ENCODE data around the gene PHLPP1.

PHLPP1 gene

GRCh38 chr18:62710417-62710816, 4.9 kb upstream of the PHLPP1 start:
- peaks cover 5% of the 10 kb centered on the region for H3K4me1 Mint-ChIP-seq (ENCODE audit: low read depth)
- no peaks in the 10 kb centered on the region for H3K36me3 Mint-ChIP-seq (ENCODE audit: low read depth)
- H3K27ac Mint-ChIP-seq = no peak overlapping the region
- H3K4me3 Mint-ChIP-seq = no peak overlapping the region
- intact Hi-C loops (cut with micrococcal nuclease) = loop anchor here (10.0 kb wide), 2 partner anchors 126 to 1264 kb away; partner anchors contain the start of gene SERPINB8
- no peaks in the 10 kb centered on the region for H3K27me3 Mint-ChIP-seq
- H3K9me3 Mint-ChIP-seq = no peaks in the 10 kb centered on the region

DNA sequence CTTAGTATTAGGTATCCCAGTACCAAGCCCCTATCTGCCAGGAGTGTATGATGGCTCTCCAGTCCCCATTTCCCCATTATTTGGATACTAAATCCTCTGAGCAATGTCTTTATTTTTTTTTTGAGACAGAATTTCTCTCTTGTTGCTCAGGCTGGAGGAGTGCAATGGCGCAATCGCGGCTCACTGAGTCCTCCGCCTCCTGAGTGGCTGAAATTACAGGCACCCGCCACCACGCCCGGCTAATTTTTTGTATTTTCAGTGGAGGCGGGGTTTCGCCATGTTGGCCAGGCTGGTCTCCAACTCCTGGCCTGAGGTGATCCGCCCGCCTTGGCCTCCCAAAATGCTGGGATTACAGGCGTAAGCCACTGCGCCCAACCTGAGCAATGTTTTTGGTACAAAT, 3.6 kb upstream of the PHLPP1 start:
- Mint-ChIP-seq H3K27me3 (no peaks in the 10 kb centered on the region), H3K36me3 (ENCODE audit: low read depth) (no peaks in the 10 kb centered on the region), H3K4me3 (no peak overlapping the region), H3K27ac (no peak overlapping the region), H3K4me1 (ENCODE audit: low read depth) (peaks cover 5% of the 10 kb centered on the region), H3K9me3 (no peaks in the 10 kb centered on the region)
- intact Hi-C loops (cut with micrococcal nuclease) = loop anchor here (10.0 kb wide), 2 partner anchors 127 to 1263 kb away; partner anchors contain the start of gene SERPINB8

DNA sequence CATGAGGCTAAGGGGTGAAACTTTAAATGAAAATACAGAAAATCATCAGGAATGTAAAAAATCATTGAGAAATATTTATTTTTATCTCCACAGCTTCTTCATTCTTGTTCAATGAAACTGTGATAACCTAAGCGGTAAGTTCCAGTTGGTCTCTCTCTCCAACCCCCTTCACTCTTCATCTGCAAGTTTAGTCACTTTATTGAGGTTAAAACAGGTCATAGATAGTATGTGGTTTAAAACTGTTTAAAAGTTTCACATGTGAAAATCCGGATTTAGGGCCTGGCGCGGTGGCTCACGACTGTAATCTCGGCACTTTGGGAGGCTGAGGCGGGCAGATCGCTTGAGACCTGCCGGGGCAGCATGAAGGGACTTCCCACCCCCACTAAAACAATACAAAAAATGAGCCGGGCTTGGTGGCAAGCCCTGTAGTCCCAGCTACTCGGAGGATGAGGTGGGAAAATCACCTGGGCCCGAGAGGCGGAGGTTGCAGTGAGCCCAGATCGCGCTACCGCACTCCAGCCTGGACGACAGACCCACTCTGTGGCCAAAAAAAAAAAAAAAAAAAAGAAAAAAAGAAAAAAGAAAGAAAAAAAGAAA, 1.6 kb upstream of the PHLPP1 start:
- peaks cover 1% of the 10 kb centered on the region for H3K27me3 Mint-ChIP-seq
- H3K4me3 Mint-ChIP-seq = no peak overlapping the region
- no peaks in the 10 kb centered on the region for H3K36me3 Mint-ChIP-seq (ENCODE audit: low read depth)
- no peaks in the 10 kb centered on the region for H3K9me3 Mint-ChIP-seq
- no peak overlapping the region for H3K27ac Mint-ChIP-seq
- intact Hi-C loops (cut with micrococcal nuclease) = loop anchor here (1.0 to 10.0 kb wide), 3 partner anchors 129 to 1261 kb away; partner anchors contain the start of gene SERPINB8
- H3K4me1 Mint-ChIP-seq (ENCODE audit: low read depth) = peaks cover 16% of the 10 kb centered on the region

GRCh38 chr18:62714671-62715435, 488 bp upstream of the PHLPP1 start:
- intact Hi-C loops (cut with micrococcal nuclease) = loop anchor here (1.0 to 10.0 kb wide), 6 partner anchors 100 to 1260 kb away; partner anchors contain the start of genes PIGN, RELCH and SERPINB8
- H3K27ac Mint-ChIP-seq = peak overlapping the region; percentile 81
- H3K27me3 Mint-ChIP-seq = peaks cover 1% of the 10 kb centered on the region
- peaks cover 27% of the 10 kb centered on the region for H3K4me1 Mint-ChIP-seq (ENCODE audit: low read depth)
- no peaks in the 10 kb centered on the region for H3K36me3 Mint-ChIP-seq (ENCODE audit: low read depth)
- H3K9me3 Mint-ChIP-seq = no peaks in the 10 kb centered on the region
- peak overlapping the region; percentile 75 for H3K4me3 Mint-ChIP-seq

- H3K4me3 Mint-ChIP-seq = peak overlapping the region; percentile 77
- peaks cover 1% of the 10 kb centered on the region for H3K27me3 Mint-ChIP-seq
- H3K27ac Mint-ChIP-seq = peak overlapping the region; percentile 81
- H3K36me3 Mint-ChIP-seq (ENCODE audit: low read depth) = no peaks in the 10 kb centered on the region
- peaks cover 27% of the 10 kb centered on the region for H3K4me1 Mint-ChIP-seq (ENCODE audit: low read depth)
- intact Hi-C loops (cut with micrococcal nuclease) = loop anchor here (1.0 to 10.0 kb wide), 5 partner anchors 99 to 1259 kb away; partner anchors contain the start of genes PIGN, RELCH and SERPINB8
- H3K9me3 Mint-ChIP-seq = no peaks in the 10 kb centered on the region
Measured at GRCh38 chr18:62715759-62716615, 646 bp downstream of the PHLPP1 start.

GRCh38 chr18:62716619-62717168, 1.4 kb downstream of the PHLPP1 start:
- Mint-ChIP-seq H3K27ac (peak overlapping the region; percentile 81), H3K4me3 (peak overlapping the region; percentile 71), H3K27me3 (peaks cover 1% of the 10 kb centered on the region), H3K36me3 (ENCODE audit: low read depth) (no peaks in the 10 kb centered on the region), H3K9me3 (no peaks in the 10 kb centered on the region), H3K4me1 (ENCODE audit: low read depth) (peaks cover 31% of the 10 kb centered on the region)
- intact Hi-C loops (cut with micrococcal nuclease) = loop anchor here (5.0 to 10.0 kb wide), 3 partner anchors 132 to 1258 kb away; partner anchors contain the start of genes PIGN, RELCH and SERPINB8

DNA sequence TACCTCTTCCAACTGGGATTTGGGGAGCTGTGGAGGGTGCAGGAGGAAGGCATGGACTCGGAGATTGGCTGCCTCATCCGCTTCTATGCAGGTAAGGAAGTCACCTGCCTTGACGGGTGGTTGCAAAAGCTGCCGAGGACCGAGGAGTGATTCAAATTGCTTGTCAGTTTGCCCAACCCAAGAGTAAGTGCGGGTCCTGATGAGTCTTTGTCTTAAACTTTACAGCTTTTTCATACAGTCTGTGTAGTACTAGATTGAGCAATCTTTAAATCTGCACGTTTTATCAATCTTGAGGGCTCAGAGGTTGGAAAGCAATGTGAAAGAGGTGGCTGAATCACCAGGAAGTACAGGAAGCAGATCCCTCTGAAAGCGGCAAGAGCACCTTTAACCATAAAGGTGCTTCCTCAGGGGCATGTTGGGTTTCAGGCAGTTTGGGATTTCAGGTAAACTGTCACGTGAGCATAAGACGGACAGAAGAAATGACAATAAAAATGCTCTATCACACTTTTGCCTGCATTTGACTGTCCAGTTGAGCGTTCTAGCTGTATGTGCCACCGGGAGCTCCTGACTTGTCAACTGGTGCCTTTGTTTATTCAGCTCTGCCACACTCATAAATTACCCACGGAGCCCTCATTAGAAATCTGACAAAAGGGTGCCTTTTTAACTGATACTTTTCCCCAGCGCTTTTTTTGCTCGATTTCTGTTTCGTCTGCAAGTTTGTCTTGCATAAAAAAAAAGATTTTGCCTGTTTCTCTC, 2.0 kb downstream of the PHLPP1 start:
- Mint-ChIP-seq H3K4me3 (peak overlapping the region; percentile 71), H3K27ac (peak overlapping the region; percentile 81), H3K4me1 (ENCODE audit: low read depth) (peaks cover 31% of the 10 kb centered on the region), H3K36me3 (ENCODE audit: low read depth) (no peaks in the 10 kb centered on the region), H3K27me3 (peaks cover 1% of the 10 kb centered on the region), H3K9me3 (no peaks in the 10 kb centered on the region)
- intact Hi-C loops (cut with micrococcal nuclease) = loop anchor here (5.0 to 10.0 kb wide), 3 partner anchors 133 to 1257 kb away; partner anchors contain the start of genes PIGN, RELCH and SERPINB8

DNA sequence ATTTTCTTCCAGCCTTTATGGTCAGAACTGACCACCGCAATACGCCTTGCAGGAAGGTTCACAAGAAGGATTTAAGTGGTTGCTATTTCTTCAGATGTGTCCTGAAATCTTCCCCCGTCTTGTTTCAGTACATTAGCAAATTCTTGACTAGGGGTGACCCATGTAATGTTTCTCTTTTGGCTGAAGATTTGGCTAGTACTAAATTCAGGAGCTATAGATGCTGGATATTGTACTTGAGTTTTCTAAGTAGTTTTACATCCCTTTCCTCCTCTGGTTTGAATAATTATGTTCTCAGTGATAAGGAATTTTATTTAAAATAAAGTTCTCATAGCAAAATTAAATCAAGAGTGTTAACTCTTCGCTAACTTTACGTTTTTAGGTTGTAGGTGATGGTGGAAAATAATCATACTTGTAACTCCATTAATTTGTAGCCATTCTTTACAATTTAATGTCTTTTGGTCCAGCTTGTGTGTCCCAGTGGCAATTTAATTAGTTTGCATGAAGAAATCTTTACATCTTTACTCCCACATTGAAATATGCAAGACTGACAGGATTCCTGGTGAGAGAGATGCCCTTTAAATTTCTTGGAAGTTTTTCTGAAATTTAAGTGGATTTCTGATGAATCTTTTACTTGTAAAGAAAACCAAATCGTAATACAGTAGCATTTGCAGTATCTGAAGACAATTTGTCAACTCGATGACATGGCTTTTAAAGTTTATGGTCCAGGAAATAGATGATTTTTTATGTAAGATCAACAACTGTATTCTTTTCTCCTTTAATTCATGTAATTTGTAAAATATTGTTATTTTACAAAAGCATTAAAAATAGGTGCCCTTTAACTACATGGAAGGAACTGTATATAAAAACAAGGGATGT, 2.8 kb downstream of the PHLPP1 start:
- no peaks in the 10 kb centered on the region for H3K9me3 Mint-ChIP-seq
- intact Hi-C loops (cut with micrococcal nuclease) = loop anchor here (2.0 to 10.0 kb wide), 4 partner anchors 133 to 1257 kb away; partner anchors contain the start of genes PIGN, RELCH and SERPINB8
- H3K4me1 Mint-ChIP-seq (ENCODE audit: low read depth) = peaks cover 31% of the 10 kb centered on the region
- H3K36me3 Mint-ChIP-seq (ENCODE audit: low read depth) = no peaks in the 10 kb centered on the region
- H3K27me3 Mint-ChIP-seq = peaks cover 1% of the 10 kb centered on the region
- no peak overlapping the region for H3K27ac Mint-ChIP-seq
- peak overlapping the region; percentile 71 for H3K4me3 Mint-ChIP-seq

DNA sequence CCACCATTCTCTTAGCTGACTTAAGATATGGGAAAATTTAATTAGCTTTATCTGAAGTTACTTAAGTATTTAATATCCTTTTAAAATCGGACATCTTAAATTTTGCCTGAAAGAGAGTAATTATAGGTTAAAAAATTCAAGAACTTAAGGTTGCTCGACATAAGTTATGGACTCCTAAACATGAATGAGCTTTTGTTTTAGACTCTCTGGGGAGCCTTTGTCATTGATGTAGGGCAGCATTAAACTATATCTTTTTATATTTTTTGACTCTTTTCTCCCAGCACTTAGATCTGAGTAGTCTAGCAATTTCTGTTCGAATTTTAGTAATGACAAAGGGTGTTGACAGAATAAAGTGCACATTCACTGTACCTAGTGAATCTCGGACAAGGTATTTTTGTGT, 4.7 kb downstream of the PHLPP1 start:
- Mint-ChIP-seq H3K27me3 (peaks cover 1% of the 10 kb centered on the region), H3K4me3 (no peak overlapping the region), H3K36me3 (ENCODE audit: low read depth) (no peaks in the 10 kb centered on the region), H3K4me1 (ENCODE audit: low read depth) (peaks cover 34% of the 10 kb centered on the region), H3K9me3 (no peaks in the 10 kb centered on the region), H3K27ac (no peak overlapping the region)
- intact Hi-C loops (cut with micrococcal nuclease) = no loop called here

- intact Hi-C loops (cut with micrococcal nuclease) = no loop called here
- Mint-ChIP-seq H3K27me3 (peaks cover 1% of the 10 kb centered on the region), H3K36me3 (ENCODE audit: low read depth) (no peaks in the 10 kb centered on the region), H3K4me3 (no peak overlapping the region), H3K27ac (no peak overlapping the region), H3K9me3 (no peaks in the 10 kb centered on the region), H3K4me1 (ENCODE audit: low read depth) (peaks cover 34% of the 10 kb centered on the region)
Measured at GRCh38 chr18:62720766-62721613, 5.6 kb downstream of the PHLPP1 start.

All from dendritic cell treated with granulocyte-macrophage colony-stimulating factor and Interleukin-4, amounts not matched to agents 40 ng/mL and 50 ng/mL, for 4 days (primary cell).